Panc1 (cell line): ENCODE data around the gene VWA2. TPM values are rescaled to one million over a fixed set of nuclear protein-coding genes. Genes with fewer than 3 reads are reported as not detected.

Experiments used
- ATAC-seq: fragments of 200-7000 bp; cut with Tn5 transposase; 2 replicates; pipeline ENCODE4 v1.9.1; 2020; ENCODE audit warnings: mild to moderate bottlenecking, moderate library complexity
- BruUV-seq: library from RNA; stranded (reverse); fragments of 400-500 nt; replicated peaks from 2 replicates; lab custom pipeline; 2021; lab: Mats Ljungman, UMichigan
- CTCF ChIA-PET: fragments of 300-600 bp; sonication (Branson Sonifier 250); formaldehyde crosslinking; loops from one replicate; lab custom pipeline; 2022; ENCODE audit warnings: antibody characterized with exemption; lab: Charles Lee
- POLR2A ChIA-PET: fragments of 300-600 bp; sonication (Branson Sonifier 250); formaldehyde crosslinking; loops from one replicate; lab custom pipeline; 2022; ENCODE audit warnings: antibody characterized with exemption; lab: Charles Lee
- DNase-seq: peaks from one replicate; pipeline ENCODE4 v3.0.0-alpha.2; 2010; ENCODE audit warnings: low read depth, low spot score
- H3K27ac ChIP-seq: 2 replicates; pipeline ENCODE4 v1.5.1; 2011; ENCODE audit warnings: mild to moderate bottlenecking, low read length, inconsistent platforms
- H3K27me3 ChIP-seq: fragments of 200-500 bp; sonication (Bioruptor generic); 2 replicates; pipeline ENCODE4 v1.6.0; 2014; ENCODE audit warnings: low read length, inconsistent platforms; ENCODE audit not compliant: control insufficient read depth, insufficient read depth
- H3K36me3 ChIP-seq: fragments of 200-500 bp; sonication (Bioruptor generic); 2 replicates; pipeline ENCODE4 v1.5.1; 2014; ENCODE audit warnings: inconsistent platforms, mild to moderate bottlenecking, low read length, moderate library complexity; ENCODE audit not compliant: control insufficient read depth, insufficient read depth
- H3K4me1 ChIP-seq: 2 replicates; pipeline ENCODE4 v1.5.1; 2011; ENCODE audit warnings: inconsistent platforms, mild to moderate bottlenecking, low read length, moderate library complexity; ENCODE audit not compliant: control insufficient read depth, insufficient read depth
- H3K4me3 ChIP-seq, 2 experiments: 2 replicates each; pipeline ENCODE4 v1.5.1; 2011 to 2012; ENCODE audit warnings: low read depth in 2 of 2, low read length in 2 of 2, mild to moderate bottlenecking in 2 of 2, inconsistent platforms in 1 of 2, moderate library complexity in 1 of 2
- H3K9me3 ChIP-seq: fragments of 200-500 bp; sonication (Bioruptor generic); 2 replicates; pipeline ENCODE4 v1.5.1; 2014; ENCODE audit warnings: low read depth, mild to moderate bottlenecking, inconsistent platforms, low read length, moderate library complexity; ENCODE audit not compliant: control insufficient read depth, insufficient read depth
- POLR2AphosphoS5 ChIP-seq: IDR thresholded peaks from 2 replicates; pipeline ENCODE4 v1.6.1; 2012; ENCODE audit warnings: mild to moderate bottlenecking, low read depth, low read length, moderate library complexity
- SIN3A ChIP-seq: IDR thresholded peaks from 2 replicates; pipeline ENCODE4 v1.6.1; 2012; ENCODE audit warnings: low read depth, mild to moderate bottlenecking, low read length, moderate library complexity, borderline replicate concordance; ENCODE audit not compliant: insufficient read depth
- TCF7L2 ChIP-seq: IDR thresholded peaks from 2 replicates; pipeline ENCODE4 v1.6.1; 2011; ENCODE audit warnings: mild to moderate bottlenecking, low read depth, low read length, inconsistent platforms
- in situ Hi-C: cut with HindIII; loops from 2 replicates; pipeline ENCODE4 v1.10.0; 2016; ENCODE audit warnings: low sequenced_read_pairs, low pct_unique_long_range_greater_than_20kb
- intact Hi-C: fragments of 100-400 bp; cut with micrococcal nuclease; formaldehyde crosslinking; loops from one replicate; pipeline ENCODE4 v1.10.0; 2022; ENCODE audit not compliant: unreplicated experiment
- total RNA-seq: library from RNA; stranded (reverse); gene quantifications from one replicate; pipeline ENCODE4 v1.2.1, GENCODE V29; 2021; ENCODE audit not compliant: unreplicated experiment
- TF ChIP-seq, protein P1 (sequence below), 2 experiments: IDR thresholded peaks; 2 replicates each; pipeline ENCODE4 v1.6.1; 2011 to 2012; ENCODE audit warnings: low read depth in 2 of 2, control low read depth in 1 of 2, low read length in 1 of 2, mild to moderate bottlenecking in 1 of 2, moderate library complexity in 1 of 2; ENCODE audit not compliant: insufficient read depth in 1 of 2
- TF ChIP-seq, protein P2 (sequence below): fragments of 450-650 bp; IDR thresholded peaks from 2 replicates; pipeline ENCODE4 v1.5.1; 2017; ENCODE audit warnings: mild to moderate bottlenecking

Gene VWA2
- total RNA-seq, 1 experiment from 2014 or later = 0.77 TPM

DNA sequence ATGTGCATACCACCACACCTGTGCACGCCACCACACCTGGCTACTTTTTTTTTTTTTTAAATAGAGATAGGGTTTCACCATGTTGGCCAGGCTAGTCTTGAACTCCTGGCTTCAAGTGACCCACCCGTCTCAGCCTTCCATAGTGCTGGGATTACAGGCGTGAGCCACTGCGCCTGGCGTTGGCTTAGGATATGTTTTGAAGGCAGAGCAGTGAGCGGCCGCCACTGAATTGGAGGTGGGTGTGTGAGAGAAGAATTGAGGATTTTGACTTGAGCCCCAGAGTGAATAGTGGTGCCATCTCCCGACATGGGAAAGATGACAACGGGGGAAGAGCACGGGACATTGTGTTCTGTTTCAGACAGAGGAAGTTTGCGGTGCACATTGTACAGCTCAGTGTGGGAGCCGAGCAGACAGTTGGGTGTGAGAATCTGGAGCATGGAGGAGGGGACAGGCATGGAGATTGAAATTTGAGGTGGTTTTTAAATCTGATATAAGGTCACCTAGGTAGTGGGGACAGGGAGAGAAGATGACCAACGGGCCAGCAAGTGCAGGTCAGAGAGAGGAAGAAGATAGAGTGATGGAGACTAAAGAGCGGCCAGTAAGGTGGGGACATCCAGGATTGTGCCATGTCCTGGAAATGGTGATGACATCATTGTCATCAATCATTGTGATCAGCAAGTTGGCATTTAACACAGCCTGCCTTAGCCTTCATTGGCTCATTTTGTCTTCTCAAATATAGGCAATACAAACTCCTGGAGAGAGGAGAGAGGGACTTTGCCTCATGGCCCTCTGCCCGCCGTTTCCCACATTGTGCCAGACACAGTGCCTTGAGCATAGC lies 35.8 kb downstream of the VWA2 start:
- Histone ChIP-seq H3K9me3 (no peaks in the 10 kb centered on the region), H3K4me1 (peaks cover 10% of the 10 kb centered on the region), H3K36me3 (no peaks in the 10 kb centered on the region), H3K27me3 (no peaks in the 10 kb centered on the region), H3K27ac (no peak overlapping the region), H3K4me3 (no peak overlapping the region)
- in situ Hi-C loops = no loop called here
- POLR2A ChIA-PET = no interaction called here
- CTCF ChIA-PET = no interaction called here
- intact Hi-C loops = no loop called here
- no TSS peak for BruUV-seq
- DNase-seq = no peak
- TF ChIP-seq SIN3A (no peak), POLR2AphosphoS5 (no peak), TCF7L2 (no peak)
- TF ChIP-seq, protein P1, sequence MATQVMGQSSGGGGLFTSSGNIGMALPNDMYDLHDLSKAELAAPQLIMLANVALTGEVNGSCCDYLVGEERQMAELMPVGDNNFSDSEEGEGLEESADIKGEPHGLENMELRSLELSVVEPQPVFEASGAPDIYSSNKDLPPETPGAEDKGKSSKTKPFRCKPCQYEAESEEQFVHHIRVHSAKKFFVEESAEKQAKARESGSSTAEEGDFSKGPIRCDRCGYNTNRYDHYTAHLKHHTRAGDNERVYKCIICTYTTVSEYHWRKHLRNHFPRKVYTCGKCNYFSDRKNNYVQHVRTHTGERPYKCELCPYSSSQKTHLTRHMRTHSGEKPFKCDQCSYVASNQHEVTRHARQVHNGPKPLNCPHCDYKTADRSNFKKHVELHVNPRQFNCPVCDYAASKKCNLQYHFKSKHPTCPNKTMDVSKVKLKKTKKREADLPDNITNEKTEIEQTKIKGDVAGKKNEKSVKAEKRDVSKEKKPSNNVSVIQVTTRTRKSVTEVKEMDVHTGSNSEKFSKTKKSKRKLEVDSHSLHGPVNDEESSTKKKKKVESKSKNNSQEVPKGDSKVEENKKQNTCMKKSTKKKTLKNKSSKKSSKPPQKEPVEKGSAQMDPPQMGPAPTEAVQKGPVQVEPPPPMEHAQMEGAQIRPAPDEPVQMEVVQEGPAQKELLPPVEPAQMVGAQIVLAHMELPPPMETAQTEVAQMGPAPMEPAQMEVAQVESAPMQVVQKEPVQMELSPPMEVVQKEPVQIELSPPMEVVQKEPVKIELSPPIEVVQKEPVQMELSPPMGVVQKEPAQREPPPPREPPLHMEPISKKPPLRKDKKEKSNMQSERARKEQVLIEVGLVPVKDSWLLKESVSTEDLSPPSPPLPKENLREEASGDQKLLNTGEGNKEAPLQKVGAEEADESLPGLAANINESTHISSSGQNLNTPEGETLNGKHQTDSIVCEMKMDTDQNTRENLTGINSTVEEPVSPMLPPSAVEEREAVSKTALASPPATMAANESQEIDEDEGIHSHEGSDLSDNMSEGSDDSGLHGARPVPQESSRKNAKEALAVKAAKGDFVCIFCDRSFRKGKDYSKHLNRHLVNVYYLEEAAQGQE (IDR thresholded peaks at IDR 0.05; ENCODE audit: insufficient read depth in 1 of 2, low read depth in 2 of 2, low read length in 1 of 2) = no peak
- TF ChIP-seq, protein P2, sequence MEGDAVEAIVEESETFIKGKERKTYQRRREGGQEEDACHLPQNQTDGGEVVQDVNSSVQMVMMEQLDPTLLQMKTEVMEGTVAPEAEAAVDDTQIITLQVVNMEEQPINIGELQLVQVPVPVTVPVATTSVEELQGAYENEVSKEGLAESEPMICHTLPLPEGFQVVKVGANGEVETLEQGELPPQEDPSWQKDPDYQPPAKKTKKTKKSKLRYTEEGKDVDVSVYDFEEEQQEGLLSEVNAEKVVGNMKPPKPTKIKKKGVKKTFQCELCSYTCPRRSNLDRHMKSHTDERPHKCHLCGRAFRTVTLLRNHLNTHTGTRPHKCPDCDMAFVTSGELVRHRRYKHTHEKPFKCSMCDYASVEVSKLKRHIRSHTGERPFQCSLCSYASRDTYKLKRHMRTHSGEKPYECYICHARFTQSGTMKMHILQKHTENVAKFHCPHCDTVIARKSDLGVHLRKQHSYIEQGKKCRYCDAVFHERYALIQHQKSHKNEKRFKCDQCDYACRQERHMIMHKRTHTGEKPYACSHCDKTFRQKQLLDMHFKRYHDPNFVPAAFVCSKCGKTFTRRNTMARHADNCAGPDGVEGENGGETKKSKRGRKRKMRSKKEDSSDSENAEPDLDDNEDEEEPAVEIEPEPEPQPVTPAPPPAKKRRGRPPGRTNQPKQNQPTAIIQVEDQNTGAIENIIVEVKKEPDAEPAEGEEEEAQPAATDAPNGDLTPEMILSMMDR = no peak
- ATAC-seq = no peak

DNA sequence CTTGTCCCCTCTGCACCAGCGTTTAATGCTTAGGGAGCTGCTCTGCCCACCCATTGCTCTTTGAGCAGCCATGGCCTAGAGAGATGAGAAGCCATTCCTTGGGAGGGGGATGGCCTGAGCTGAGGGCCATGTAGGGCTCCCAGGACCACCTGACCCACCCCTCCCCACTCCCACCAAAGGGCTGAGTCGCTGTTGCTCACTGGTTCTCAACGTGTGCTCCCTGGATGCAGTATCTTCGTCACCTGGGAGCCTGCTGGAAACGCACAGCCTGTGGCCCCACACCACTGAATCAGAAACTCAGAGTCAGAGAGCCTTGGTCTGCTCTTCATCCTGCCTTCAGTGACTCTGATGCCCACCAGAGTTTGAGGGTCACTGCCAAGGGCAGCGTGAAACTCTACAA lies 37.0 kb downstream of the VWA2 start:
- intact Hi-C loops (no loop called here), in situ Hi-C loops (no loop called here)
- Histone ChIP-seq H3K36me3 (no peaks in the 10 kb centered on the region), H3K4me1 (peaks cover 10% of the 10 kb centered on the region), H3K27me3 (no peaks in the 10 kb centered on the region), H3K4me3 (no peak overlapping the region), H3K9me3 (no peaks in the 10 kb centered on the region), H3K27ac (no peak overlapping the region)
- DNase-seq (no peak), ATAC-seq (no peak)
- ChIA-PET CTCF (no interaction called here), POLR2A (no interaction called here)
- BruUV-seq = no TSS peak
- TF ChIP-seq SIN3A = no peak
- no peak for TF ChIP-seq POLR2AphosphoS5
- TF ChIP-seq, protein P1 (IDR thresholded peaks at IDR 0.05; ENCODE audit: insufficient read depth in 1 of 2, low read depth in 2 of 2, low read length in 1 of 2) = no peak
- no peak for TF ChIP-seq TCF7L2
- TF ChIP-seq, protein P2 = no peak
